Measurements from ENCODE around the gene DOCK4.

DNA sequence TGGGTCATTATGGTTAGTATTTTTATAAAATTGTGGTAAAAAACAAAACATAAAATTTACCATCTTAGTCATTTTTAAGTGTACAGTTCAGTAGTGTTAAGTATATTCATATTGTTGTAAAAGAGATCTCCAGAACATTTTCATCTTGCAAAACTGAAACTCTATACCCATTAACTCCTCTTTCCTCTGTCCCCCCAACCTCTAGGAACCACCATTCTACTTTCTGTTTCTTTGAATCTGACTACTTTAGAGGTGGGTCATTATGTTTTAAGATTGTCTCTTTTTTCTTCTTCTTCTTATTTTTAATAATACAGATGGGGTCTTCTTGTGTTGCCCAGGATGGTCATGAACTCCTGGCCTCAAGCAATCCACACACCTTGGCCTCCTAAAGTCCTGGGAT, 84.1 kb downstream of the DOCK4 start:
- TF ChIP-seq, protein P1, sequence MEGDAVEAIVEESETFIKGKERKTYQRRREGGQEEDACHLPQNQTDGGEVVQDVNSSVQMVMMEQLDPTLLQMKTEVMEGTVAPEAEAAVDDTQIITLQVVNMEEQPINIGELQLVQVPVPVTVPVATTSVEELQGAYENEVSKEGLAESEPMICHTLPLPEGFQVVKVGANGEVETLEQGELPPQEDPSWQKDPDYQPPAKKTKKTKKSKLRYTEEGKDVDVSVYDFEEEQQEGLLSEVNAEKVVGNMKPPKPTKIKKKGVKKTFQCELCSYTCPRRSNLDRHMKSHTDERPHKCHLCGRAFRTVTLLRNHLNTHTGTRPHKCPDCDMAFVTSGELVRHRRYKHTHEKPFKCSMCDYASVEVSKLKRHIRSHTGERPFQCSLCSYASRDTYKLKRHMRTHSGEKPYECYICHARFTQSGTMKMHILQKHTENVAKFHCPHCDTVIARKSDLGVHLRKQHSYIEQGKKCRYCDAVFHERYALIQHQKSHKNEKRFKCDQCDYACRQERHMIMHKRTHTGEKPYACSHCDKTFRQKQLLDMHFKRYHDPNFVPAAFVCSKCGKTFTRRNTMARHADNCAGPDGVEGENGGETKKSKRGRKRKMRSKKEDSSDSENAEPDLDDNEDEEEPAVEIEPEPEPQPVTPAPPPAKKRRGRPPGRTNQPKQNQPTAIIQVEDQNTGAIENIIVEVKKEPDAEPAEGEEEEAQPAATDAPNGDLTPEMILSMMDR (IDR thresholded peaks at IDR 0.05), result no peak
- no peak for TF ChIP-seq POLR2A (IDR thresholded peaks at IDR 0.05)
- no peak for TF ChIP-seq POLR2AphosphoS5 (IDR thresholded peaks at IDR 0.05)
- TF ChIP-seq EP300 (IDR thresholded peaks at IDR 0.05; ENCODE audit: low read depth), result no peak
